Activated CD4-positive, alpha-beta T cell treated with anti-CD3 and anti-CD28 coated beads for 24 hours (primary cell): ENCODE data around the gene CACUL1.
A peak's percentile ranks its signal among the peaks of the same experiment; 100 is the strongest.
"Not testable (repeated sequence)": the region's sequence is repeated elsewhere in the genome, so short reads cannot be mapped to it uniquely, and the experiment has no call there.

ENCODE experiments used
- DNase-seq, 2 donors: peaks; one replicate each; pipeline ENCODE4 v3.0.0-alpha.2; 2020; ENCODE audit warnings: low read depth in 2 of 2

Gene CACUL1

DNA sequence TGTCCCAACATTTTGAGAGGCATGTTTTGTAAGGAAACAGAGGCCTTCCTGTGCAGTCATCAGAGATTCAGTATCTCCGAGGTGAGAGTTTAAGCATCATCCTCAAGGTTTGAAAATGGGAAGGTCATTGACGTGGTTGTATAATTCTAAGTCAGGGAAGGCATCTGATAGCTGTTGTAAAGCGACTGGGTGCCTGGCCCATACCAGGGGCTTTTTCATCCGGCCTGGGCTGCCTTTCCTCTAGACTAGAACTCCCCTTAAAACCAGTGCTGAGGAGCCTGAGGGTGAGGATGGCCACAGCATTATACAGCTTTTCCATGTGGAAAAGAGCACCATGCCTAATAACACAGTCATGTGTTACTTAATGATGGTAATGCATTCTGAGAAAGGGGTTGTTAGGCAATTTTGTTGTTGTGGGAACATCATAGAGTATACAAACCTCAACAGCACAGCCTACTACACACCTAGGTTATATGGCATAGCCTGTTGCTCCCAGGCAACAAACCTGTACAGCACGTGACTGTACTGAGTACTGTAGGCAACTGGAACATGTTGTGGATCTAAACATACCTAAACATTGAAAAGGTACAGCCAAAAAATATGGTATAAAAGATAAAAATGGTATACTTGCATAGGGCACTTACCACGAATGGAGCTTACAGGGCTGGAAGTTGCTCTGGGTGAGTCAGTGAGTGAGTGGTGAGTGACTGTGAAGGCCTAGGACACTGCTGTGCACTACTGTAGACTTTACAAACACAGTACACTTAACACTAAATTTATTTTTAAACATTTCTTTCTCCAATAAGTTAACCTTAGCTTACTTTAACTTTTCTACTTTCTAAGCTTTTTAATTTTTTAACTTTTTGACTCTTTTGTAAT lies 13.5 kb upstream of the CACUL1 start:
- DNase-seq, result no peak

GRCh38 chr10:118767297-118768040 lies 12.7 kb upstream of the CACUL1 start:
- DNase-seq, result no peak

GRCh38 chr10:118764195-118764594 lies 9.4 kb upstream of the CACUL1 start:
- DNase-seq, result no peak

DNA sequence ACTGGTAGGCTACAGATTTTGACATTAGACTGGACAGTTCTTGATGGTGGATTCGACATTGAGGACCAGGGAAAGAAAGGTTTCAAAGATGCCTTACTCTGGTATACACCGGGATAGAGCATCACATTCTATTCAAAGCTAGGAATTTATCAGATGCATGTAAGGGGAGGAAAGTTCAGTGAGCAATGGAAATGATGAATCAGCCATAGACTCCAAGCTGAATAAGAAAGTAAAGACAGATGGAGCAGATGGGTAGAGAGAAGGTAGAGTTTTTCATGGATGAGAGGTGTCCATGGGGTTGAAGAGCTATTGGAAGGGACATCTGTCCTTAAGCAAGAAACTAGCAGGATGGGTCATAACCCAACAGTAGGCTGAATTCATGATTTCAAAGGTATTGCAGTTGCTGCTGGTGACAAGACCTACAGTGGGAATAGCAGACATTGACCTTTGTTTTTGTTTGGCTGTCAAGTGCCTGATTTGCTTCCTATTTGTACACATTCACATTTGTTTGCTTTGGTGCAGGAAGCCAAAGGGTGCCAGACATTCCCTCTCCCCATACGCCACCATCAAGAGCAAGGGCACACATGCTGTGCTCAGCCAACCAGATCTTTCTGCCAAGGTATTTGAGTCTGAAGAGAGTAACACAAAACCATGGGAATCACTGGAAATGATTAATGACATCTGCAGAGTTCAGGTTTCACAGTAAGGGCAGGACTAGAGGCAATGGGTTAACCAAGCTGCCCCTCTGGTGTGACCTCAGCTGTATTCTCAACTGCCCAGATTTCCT lies 8.6 kb upstream of the CACUL1 start:
- DNase-seq, result no peak

- DNase-seq, result no peak
Observed at GRCh38 chr10:118760265-118760664, 5.5 kb upstream of the CACUL1 start.

DNA sequence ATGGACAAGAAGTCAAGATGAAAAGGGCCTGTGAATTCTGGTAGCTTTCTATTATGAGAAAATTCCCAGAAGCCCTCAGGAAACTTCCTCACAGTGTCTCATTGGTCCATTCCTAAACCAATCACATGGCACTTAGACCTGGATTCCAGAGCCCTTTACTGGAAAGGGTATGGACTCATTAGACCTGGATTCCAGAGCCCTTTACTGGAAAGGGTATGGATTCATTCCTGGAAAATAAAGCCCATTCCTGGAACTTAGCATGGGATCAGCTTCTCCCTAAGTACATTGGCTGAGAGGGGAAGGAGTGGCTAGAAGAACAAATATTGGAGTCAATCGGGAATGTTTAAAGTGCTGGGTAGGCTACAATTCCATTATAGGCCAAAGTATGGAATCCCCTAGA lies 3.7 kb upstream of the CACUL1 start:
- no peak for DNase-seq

DNA sequence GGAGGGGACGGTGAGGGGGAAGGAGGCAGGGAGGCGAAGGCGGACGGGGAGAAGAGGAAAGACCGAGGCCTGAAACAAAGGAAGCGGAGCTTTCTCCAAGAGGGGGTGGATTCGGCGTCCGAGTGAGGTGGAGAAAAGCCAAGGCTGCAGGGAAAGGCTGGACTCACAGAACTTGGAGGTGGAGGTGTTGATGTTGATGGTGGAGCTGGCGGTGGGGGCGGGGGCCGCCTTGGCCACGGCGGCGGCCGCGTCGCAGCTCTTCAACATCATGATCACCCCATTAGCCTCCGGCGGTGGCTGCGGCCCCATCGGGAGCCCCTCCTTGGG lies 578 bp downstream of the CACUL1 start:
- peak in 1 of 2 donors; percentile 9 for DNase-seq

- DNase-seq, result no peak
Observed at GRCh38 chr10:118753331-118754228, 1.2 kb downstream of the CACUL1 start.

- DNase-seq, result no peak
Observed at GRCh38 chr10:118752409-118752808, 2.4 kb downstream of the CACUL1 start.

DNA sequence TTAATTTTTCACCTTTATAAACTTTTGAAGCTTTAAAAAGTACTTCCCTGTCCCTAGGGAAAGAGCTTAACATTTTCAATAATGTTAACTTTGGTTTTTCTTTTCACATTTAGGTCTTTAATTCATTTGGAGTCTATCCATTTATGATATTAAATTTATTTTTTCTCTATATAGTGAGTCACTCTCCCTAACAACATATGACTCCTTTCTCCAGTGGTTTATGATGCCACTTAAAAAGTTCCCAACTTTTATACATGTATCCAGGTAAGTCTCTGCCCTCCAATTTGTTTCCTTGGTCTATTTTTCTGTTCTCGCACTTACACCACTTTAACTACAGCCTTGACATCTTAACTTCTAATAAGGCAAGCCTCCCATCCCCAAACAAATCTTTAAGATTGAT lies 3.5 kb downstream of the CACUL1 start:
- no peak for DNase-seq

GRCh38 chr10:118748041-118748440 lies 6.7 kb downstream of the CACUL1 start:
- no peak for DNase-seq

DNA sequence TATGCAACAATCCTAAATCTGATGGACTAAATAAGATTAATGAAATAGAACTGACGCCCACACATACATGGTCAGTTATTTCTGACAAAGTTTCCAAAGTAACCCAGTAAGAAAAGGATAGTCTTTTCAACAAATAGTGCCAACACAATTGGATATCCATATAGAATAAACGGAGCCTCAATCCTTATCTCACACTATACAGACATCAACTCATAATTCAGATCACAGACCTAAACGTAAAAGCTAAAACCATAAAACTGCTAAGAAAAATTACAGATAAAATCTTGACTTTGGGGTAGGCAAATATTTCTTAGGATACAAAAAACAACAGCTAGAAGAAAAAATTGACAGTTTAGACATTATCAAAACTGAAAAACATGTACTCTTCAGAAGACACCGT lies 8.5 kb downstream of the CACUL1 start:
- DNase-seq, result no peak

- DNase-seq, result no peak
Observed at GRCh38 chr10:118745056-118745455, 9.7 kb downstream of the CACUL1 start.

- DNase-seq, result not testable (repeated sequence)
Observed at GRCh38 chr10:118744346-118744918, 10.3 kb downstream of the CACUL1 start.

GRCh38 chr10:118742782-118743181 lies 12.0 kb downstream of the CACUL1 start:
- no peak for DNase-seq

- DNase-seq, result no peak
Observed at GRCh38 chr10:118742032-118742431, 12.7 kb downstream of the CACUL1 start.

GRCh38 chr10:118738406-118738805 lies 16.4 kb downstream of the CACUL1 start:
- DNase-seq, result no peak

- no peak for DNase-seq
Observed at GRCh38 chr10:118737603-118738302, 17.0 kb downstream of the CACUL1 start.

DNA sequence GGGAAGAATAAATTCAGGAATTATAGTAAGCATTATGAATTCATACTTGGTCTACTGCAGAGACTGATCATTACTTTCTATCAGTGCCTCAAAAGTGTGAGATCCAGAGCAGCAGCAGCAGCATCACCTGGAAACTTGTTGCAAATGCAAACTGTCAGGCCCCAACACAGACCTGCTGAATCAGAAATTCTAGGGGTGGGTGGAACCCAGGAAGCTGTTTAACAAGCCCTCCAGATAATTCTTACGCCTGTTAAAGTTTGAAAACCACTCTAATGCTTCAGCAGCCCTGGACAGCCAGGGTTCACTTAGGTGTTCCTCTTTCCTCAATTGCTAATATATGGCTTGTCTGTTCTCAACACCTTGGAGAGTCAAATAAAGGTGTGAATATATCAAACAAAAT lies 19.5 kb downstream of the CACUL1 start:
- DNase-seq, result no peak

- DNase-seq, result no peak
Observed at GRCh38 chr10:118734475-118734874, 20.3 kb downstream of the CACUL1 start.
